ENCODE data around the gene GRAP. TPM values are rescaled to one million over a fixed set of nuclear protein-coding genes. Genes with fewer than 3 reads are reported as not detected.

Gene GRAP
- total and polyA plus RNA-seq, 10 of the 15 experiments (the other 5 are each of a cell fraction or from before 2014, with no cell fraction given) = 0.58 to 78.3 (median 36.6) TPM

- H3K27me3 ChIP-seq (replicated peaks in 1 of 2; ENCODE audit: control insufficient read depth in 2 of 2, insufficient read depth in 2 of 2, low read length in 1 of 2) = no peaks in the 10 kb centered on the region
- FAIRE-seq (no peak), DNase-seq (ENCODE audit: low read depth, low spot score) (no peak), ATAC-seq (no peak)
- H3K4me1 ChIP-seq (ENCODE audit: control insufficient read depth, insufficient read depth, low read length) = no peaks in the 10 kb centered on the region
- H3K27ac ChIP-seq (ENCODE audit: control insufficient read depth, insufficient read depth) = no peak overlapping the region
- ChIA-PET POLR2A (no interaction called here), SMC1A (ENCODE audit: uncharacterized antibody, unreplicated experiment) (no interaction called here), RAD21 (ENCODE audit: unreplicated experiment) (interaction anchor here (1.0 kb wide), 1 partner anchor 14 kb away, joined by 4 read pairs; no protein-coding TSS in a partner anchor), CTCF (interaction anchor here (1.0 kb wide), 1 partner anchor 15 kb away, joined by 5 read pairs; no protein-coding TSS in a partner anchor)
- in situ Hi-C loops (cut with MboI) (no loop called here), intact Hi-C loops (cut with micrococcal nuclease; ENCODE audit: unreplicated experiment) (no loop called here)
- H3K9ac ChIP-seq (ENCODE audit: control insufficient read depth, insufficient read depth, low read length) = no peak overlapping the region
- peaks cover 5 to 23% of the 10 kb centered on the region in 2 experiments; a peak in 3 of 4 replicates for H3K36me3 ChIP-seq (ENCODE audit: control insufficient read depth in 2 of 2, insufficient read depth in 2 of 2, low read length in 1 of 2)
- 99% methylated on average over 13 of the region's 13 CpGs for WGBS (ENCODE audit: insufficient coverage, insufficient replicate concordance, low lambda C conversion rate, missing lambda C conversion rate)
- H3K79me2 ChIP-seq (ENCODE audit: control insufficient read depth, insufficient read depth, low read length) = no peaks in the 10 kb centered on the region
- no peaks in the 10 kb centered on the region for H3K9me3 ChIP-seq (replicated peaks; ENCODE audit: control insufficient read depth, insufficient read depth, low read length)
- no peak for TF ChIP-seq POLR2A (IDR thresholded peaks at IDR 0.05; ENCODE audit: low read depth, low read length)
- no peak for TF ChIP-seq MEF2A (IDR thresholded peaks at IDR 0.05; ENCODE audit: insufficient read depth, low read depth, low read length)
- TF ChIP-seq RBBP5 (conservative IDR thresholded peaks at IDR 0.05) = no peak
- no peak for TF ChIP-seq POLR2AphosphoS2 (IDR thresholded peaks at IDR 0.05; ENCODE audit: low read depth, low read length)
- TF ChIP-seq MYB (IDR thresholded peaks at IDR 0.05; ENCODE audit: borderline replicate concordance, low read depth, low read length) = no peak
- no peak overlapping the region for H2AFZ ChIP-seq (ENCODE audit: control insufficient read depth, low read depth, low read length)
- H3K4me3 ChIP-seq = no peak overlapping the region
- no TSS peak for BruUV-seq (replicated peaks)
- no peaks in the 10 kb centered on the region for H4K20me1 ChIP-seq (ENCODE audit: control insufficient read depth, insufficient read depth)
- no peak overlapping the region for H3K4me2 ChIP-seq (ENCODE audit: control insufficient read depth, insufficient read depth)
Measured at GRCh38 chr17:18975597-18975996, 71.2 kb downstream of the GRAP start.

- POLR2A ChIA-PET = interaction anchor here (0.6 kb wide), 1 partner anchor 10 kb away, joined by 5 read pairs; no protein-coding TSS in a partner anchor
- intact Hi-C loops (cut with micrococcal nuclease; ENCODE audit: unreplicated experiment) (no loop called here), in situ Hi-C loops (cut with MboI) (no loop called here)
- no peaks in the 10 kb centered on the region for H3K9me3 ChIP-seq (replicated peaks; ENCODE audit: control insufficient read depth, insufficient read depth, low read length)
- H3K27ac ChIP-seq (ENCODE audit: control insufficient read depth, insufficient read depth) = no peak overlapping the region
- H3K79me2 ChIP-seq (ENCODE audit: control insufficient read depth, insufficient read depth, low read length) = no peaks in the 10 kb centered on the region
- no peaks in the 10 kb centered on the region for H3K4me1 ChIP-seq (ENCODE audit: control insufficient read depth, insufficient read depth, low read length)
- H3K27me3 ChIP-seq (replicated peaks in 1 of 2; ENCODE audit: control insufficient read depth in 2 of 2, insufficient read depth in 2 of 2, low read length in 1 of 2) = no peaks in the 10 kb centered on the region
- no peak for DNase-seq (ENCODE audit: low read depth, low spot score)
- H3K4me3 ChIP-seq = no peak overlapping the region
- H3K9ac ChIP-seq (ENCODE audit: control insufficient read depth, insufficient read depth, low read length) = no peak overlapping the region
- BruUV-seq (replicated peaks) = no TSS peak
- H3K4me2 ChIP-seq (ENCODE audit: control insufficient read depth, insufficient read depth) = no peak overlapping the region
- RAD21 ChIA-PET (ENCODE audit: unreplicated experiment) = interaction anchor here (1.0 kb wide), 1 partner anchor 13 kb away, joined by 4 read pairs; no protein-coding TSS in a partner anchor
- ATAC-seq = no peak
- no peak overlapping the region for H2AFZ ChIP-seq (ENCODE audit: control insufficient read depth, low read depth, low read length)
- no peak for FAIRE-seq
- SMC1A ChIA-PET (ENCODE audit: uncharacterized antibody, unreplicated experiment) = no interaction called here
- 85% methylated on average over 10 of the region's 10 CpGs for WGBS (ENCODE audit: insufficient coverage, insufficient replicate concordance, low lambda C conversion rate, missing lambda C conversion rate)
- no peaks in the 10 kb centered on the region for H4K20me1 ChIP-seq (ENCODE audit: control insufficient read depth, insufficient read depth)
- peaks cover 5 to 23% of the 10 kb centered on the region in 2 experiments; a peak in 3 of 4 replicates for H3K36me3 ChIP-seq (ENCODE audit: control insufficient read depth in 2 of 2, insufficient read depth in 2 of 2, low read length in 1 of 2)
- CTCF ChIA-PET = no interaction called here
- TF ChIP-seq RELB (IDR thresholded peaks at IDR 0.05; ENCODE audit: low read depth) = no peak
- TF ChIP-seq JUNB (IDR thresholded peaks at IDR 0.05) = no peak
- TF ChIP-seq CBX5 (IDR thresholded peaks at IDR 0.05; ENCODE audit: low read depth) = no peak
- no peak for TF ChIP-seq ELK1 (IDR thresholded peaks at IDR 0.05; ENCODE audit: low read depth, low read length)
- no peak for TF ChIP-seq YY1 (IDR thresholded peaks at IDR 0.05; ENCODE audit: low read depth, low read length)
- TF ChIP-seq ZNF24 (IDR thresholded peaks at IDR 0.05) = no peak
- TF ChIP-seq NKRF (conservative IDR thresholded peaks at IDR 0.05) = no peak
Measured at GRCh38 chr17:18974407-18975149, 72.2 kb downstream of the GRAP start.
